Ascending aorta (tissue), 2 donors: ENCODE results near the gene NPAS3. TPM values are rescaled to one million over a fixed set of nuclear protein-coding genes. Genes with fewer than 3 reads are reported as not detected.

Source experiments
- DNase-seq, 2 donors: peaks; one replicate each; pipeline ENCODE4 v3.0.0-alpha.2; 2019; ENCODE audit warnings: low spot score in 2 of 2
- H3K27ac ChIP-seq, 2 donors: fragments of 200-600 bp; sonication (generic); one replicate each; pipeline ENCODE4 v1.5.1; 2016 to 2017; ENCODE audit warnings: mild to moderate bottlenecking in 1 of 2
- H3K27me3 ChIP-seq: fragments of 200-600 bp; sonication (generic); one replicate; pipeline ENCODE4 v1.5.1; 2017
- H3K36me3 ChIP-seq, 2 donors: fragments of 200-600 bp; sonication (generic); one replicate each; pipeline ENCODE4 v1.5.1; 2016
- H3K4me1 ChIP-seq, 2 donors: fragments of 200-600 bp; sonication (generic); one replicate each; pipeline ENCODE4 v1.5.1; 2016 to 2017; ENCODE audit warnings: mild to moderate bottlenecking in 1 of 2
- H3K4me3 ChIP-seq, 2 donors: fragments of 200-600 bp; sonication (generic); one replicate each; pipeline ENCODE4 v1.5.1; 2016 to 2017; ENCODE audit warnings: mild to moderate bottlenecking in 1 of 2
- H3K9me3 ChIP-seq, 2 donors: fragments of 200-600 bp; sonication (generic); one replicate each; pipeline ENCODE4 v1.5.1; 2016
- intact Hi-C: fragments of 100-400 bp; cut with DNase I; formaldehyde crosslinking; loops from one replicate; pipeline ENCODE4 v1.15.1; 2023
- total RNA-seq: library from RNA; depleted of rRNA; stranded (reverse); fragments of >200 nt; gene quantifications from one replicate; pipeline ENCODE4 v1.1.0, GENCODE V29; 2016
- TF ChIP-seq, protein P1 (sequence below), 3 experiments: fragments of 200-600 bp in 2 of 3; fragments of 450-650 bp in 1 of 3; sonication (generic) in 2 of 3; IDR thresholded peaks; one replicate each; pipeline ENCODE4 v1.5.1; 2016 to 2019; ENCODE audit warnings: antibody characterized with exemption in 3 of 3, mild to moderate bottlenecking in 1 of 3, moderate library complexity in 1 of 3

NPAS3 gene
- total RNA-seq, 1 donor from 2014 or later = not detected

DNA sequence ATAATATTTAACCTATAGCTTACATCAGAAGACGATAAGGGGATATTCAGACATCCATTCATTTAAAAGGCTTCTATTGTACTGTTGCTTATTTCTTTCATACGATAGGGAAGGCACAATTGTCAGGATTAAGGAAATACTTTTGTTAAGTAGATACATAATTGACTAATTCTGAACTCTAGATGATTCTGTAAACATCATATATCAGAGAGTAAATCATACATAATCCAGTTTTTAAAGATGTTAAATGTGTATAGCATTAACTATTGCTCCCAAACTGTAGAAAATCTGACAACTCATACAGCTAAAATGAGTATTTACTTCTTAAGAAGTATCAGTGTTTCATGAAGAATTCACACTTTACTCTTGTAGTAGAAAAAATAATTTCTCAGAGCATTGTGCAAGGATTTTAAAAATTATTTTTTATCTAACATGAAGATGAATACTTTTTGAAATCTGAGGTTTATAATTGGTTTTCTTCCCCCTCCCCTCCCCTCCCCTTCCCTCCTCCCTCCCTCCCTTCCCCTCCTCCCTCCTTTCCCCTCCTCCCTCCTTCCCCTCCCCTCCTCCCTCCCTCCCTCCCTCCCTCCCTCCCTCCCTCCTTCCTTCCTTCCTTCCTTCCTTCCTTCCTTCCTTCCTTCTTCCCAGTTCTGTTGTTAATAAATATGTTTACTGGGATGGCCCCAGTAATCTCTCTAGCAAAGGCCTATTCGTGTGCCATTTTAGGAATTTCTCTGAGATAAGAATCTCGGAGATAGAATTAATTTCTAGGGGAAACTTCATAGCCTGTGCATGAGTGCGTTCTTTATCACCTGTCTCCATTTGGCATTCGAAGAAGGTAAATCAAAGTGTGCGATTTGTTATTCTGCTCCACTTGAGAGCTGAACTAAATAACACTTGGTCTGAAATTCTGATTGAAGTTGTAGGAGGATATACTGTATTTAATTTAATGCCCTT lies 2.3 kb downstream of the NPAS3 start:
- H3K4me1 ChIP-seq = peaks cover 0 to 5% of the 10 kb centered on the region in 2 donors
- intact Hi-C loops = no loop called here
- H3K27me3 ChIP-seq = no peaks in the 10 kb centered on the region
- H3K27ac ChIP-seq = no peak overlapping the region
- H3K9me3 ChIP-seq = no peaks in the 10 kb centered on the region
- TF ChIP-seq, protein P1, sequence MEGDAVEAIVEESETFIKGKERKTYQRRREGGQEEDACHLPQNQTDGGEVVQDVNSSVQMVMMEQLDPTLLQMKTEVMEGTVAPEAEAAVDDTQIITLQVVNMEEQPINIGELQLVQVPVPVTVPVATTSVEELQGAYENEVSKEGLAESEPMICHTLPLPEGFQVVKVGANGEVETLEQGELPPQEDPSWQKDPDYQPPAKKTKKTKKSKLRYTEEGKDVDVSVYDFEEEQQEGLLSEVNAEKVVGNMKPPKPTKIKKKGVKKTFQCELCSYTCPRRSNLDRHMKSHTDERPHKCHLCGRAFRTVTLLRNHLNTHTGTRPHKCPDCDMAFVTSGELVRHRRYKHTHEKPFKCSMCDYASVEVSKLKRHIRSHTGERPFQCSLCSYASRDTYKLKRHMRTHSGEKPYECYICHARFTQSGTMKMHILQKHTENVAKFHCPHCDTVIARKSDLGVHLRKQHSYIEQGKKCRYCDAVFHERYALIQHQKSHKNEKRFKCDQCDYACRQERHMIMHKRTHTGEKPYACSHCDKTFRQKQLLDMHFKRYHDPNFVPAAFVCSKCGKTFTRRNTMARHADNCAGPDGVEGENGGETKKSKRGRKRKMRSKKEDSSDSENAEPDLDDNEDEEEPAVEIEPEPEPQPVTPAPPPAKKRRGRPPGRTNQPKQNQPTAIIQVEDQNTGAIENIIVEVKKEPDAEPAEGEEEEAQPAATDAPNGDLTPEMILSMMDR (IDR thresholded peaks at IDR 0.05) = no peak
- no peak for DNase-seq
- H3K36me3 ChIP-seq = no peaks in the 10 kb centered on the region
- peak overlapping the region in 1 of 2 donors; percentile 80 for H3K4me3 ChIP-seq

DNA sequence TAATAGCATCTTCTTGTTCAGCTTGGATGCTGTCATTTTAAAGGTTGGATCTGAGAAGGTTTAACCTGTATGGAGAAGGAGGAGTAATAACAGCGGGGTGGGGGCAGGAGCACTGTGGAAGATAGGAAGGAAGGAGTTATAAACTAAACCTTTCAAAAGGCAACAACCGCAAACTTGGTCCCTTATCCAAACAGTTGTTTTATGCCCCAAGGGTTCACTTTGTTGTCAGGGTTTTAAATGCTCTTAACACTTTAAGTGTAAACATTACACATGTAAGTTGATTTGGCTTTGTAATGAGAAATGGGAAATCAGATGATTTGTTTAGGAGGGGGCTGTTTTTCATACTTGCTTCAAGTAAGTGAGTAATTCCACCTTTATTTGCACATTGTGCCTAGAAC lies 3.0 kb downstream of the NPAS3 start:
- no peaks in the 10 kb centered on the region for H3K27me3 ChIP-seq
- no peak overlapping the region for H3K4me3 ChIP-seq
- H3K27ac ChIP-seq = no peak overlapping the region
- intact Hi-C loops = no loop called here
- H3K36me3 ChIP-seq = no peaks in the 10 kb centered on the region
- peaks cover 0 to 5% of the 10 kb centered on the region in 2 donors for H3K4me1 ChIP-seq
- TF ChIP-seq, protein P1 (IDR thresholded peaks at IDR 0.05) = no peak
- DNase-seq = no peak
- H3K9me3 ChIP-seq = no peaks in the 10 kb centered on the region

DNA sequence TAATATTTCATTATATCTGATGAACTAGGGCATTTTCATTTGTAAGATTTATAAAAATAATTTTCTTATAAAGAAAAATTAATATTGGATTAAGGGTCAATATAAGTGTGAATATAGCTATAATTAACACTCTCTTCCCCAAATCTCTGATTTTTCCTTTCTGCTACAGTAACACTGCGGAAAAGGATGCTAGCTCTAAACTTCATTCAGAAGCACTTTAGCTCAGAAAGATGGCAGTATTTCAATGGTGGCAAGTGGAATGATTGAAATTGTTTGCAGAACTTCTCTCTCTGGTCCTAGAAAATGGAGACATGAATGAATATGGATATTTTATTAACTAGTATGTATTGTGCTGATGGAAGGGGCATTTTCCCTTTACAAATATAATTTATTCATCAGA lies 8.4 kb downstream of the NPAS3 start:
- no peaks in the 10 kb centered on the region for H3K27me3 ChIP-seq
- H3K27ac ChIP-seq = no peak overlapping the region
- H3K4me3 ChIP-seq = no peak overlapping the region
- H3K4me1 ChIP-seq = no peaks in the 10 kb centered on the region
- intact Hi-C loops = no loop called here
- no peak for DNase-seq
- H3K36me3 ChIP-seq = no peaks in the 10 kb centered on the region
- TF ChIP-seq, protein P1 (IDR thresholded peaks at IDR 0.05) = no peak
- no peaks in the 10 kb centered on the region for H3K9me3 ChIP-seq

DNA sequence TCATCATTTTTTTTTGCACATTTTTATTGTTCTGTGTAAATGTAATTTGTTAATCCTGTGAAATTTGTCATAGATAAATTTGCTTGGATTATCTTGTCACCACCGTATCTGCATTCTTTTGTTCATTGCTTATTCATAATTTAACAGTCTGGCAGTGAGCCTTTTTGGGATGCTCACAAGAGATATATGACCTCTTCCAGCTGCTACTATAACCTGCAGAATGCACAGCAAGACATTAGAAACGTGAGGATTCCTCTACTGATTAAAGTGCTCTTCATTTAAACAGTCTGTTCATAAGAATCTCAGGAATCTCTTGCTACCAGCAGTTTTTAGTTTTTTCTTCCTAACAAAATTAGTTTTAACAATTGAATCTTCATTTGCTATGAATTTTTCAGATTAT lies 9.1 kb downstream of the NPAS3 start:
- Histone ChIP-seq H3K4me3 (no peak overlapping the region), H3K27me3 (no peaks in the 10 kb centered on the region), H3K4me1 (no peaks in the 10 kb centered on the region), H3K9me3 (no peaks in the 10 kb centered on the region), H3K36me3 (no peaks in the 10 kb centered on the region), H3K27ac (no peak overlapping the region)
- TF ChIP-seq, protein P1 (IDR thresholded peaks at IDR 0.05) = no peak
- DNase-seq = no peak
- intact Hi-C loops = no loop called here

DNA sequence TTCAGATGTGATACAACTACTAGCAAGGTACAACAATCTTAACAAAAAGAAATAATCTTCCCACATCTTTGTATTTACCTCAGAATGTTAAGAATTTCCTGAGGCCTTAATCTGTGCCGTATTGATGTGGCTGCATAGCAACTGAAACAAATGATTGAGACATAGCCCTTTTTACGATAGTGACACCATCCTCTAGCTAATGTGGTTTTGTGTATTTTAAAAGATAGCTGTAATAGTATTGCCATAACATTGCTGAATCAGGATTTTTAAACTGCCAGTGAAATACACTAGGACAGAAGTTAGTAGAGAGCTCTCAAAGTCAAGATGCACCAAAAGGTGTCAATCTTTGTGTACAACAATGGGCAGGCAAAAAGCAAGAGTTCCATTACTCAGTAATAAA lies 11.9 kb downstream of the NPAS3 start:
- intact Hi-C loops = no loop called here
- H3K4me1 ChIP-seq = no peaks in the 10 kb centered on the region
- H3K4me3 ChIP-seq = no peak overlapping the region

More for the DNA sequence above, 11.9 kb downstream of the NPAS3 start:
- no peak for DNase-seq
- Histone ChIP-seq H3K27me3 (no peaks in the 10 kb centered on the region), H3K27ac (no peak overlapping the region), H3K9me3 (no peaks in the 10 kb centered on the region), H3K36me3 (no peaks in the 10 kb centered on the region)
- TF ChIP-seq, protein P1 (IDR thresholded peaks at IDR 0.05) = no peak
